Activated gamma-delta T cell treated with Interleukin-2 at 50 U/mL for 16 hours (primary cell): ENCODE results near the gene CNTFR.

ENCODE experiments used
- DNase-seq: peaks from one replicate; pipeline ENCODE4 v3.0.0-alpha.2; 2020

Gene CNTFR

DNA sequence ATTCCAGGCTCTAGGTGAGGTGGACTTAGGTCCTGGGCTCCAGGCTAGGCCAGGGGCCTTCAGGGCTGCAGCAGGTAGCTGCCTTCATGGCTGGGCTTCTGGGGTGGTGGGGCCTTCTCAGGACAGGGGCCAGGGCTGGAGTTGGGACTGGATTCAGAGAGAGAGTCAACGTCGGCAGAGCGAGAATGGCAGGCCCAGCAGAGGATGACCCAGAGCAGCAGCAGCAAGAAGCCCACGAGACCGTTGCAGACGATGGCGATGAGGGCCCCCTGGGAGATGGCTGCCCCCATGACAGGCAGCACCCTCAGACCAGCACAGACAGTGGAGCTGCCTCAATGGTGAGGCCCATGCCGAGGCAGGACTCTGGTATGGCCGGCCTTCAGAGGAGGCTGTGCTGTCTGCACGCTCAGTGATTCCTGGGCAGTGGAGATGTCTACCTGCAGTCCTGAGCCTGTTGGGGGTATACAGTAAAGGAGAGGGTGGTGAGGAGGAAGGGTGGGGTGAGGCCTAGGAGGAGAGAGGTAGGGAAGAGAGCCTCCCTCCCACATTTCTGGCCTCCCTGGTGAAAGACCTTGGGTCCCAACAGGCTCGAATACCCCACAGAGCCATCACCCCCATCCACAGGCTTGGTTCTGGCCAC, 68.0 kb downstream of the CNTFR start:
- no peak for DNase-seq

DNA sequence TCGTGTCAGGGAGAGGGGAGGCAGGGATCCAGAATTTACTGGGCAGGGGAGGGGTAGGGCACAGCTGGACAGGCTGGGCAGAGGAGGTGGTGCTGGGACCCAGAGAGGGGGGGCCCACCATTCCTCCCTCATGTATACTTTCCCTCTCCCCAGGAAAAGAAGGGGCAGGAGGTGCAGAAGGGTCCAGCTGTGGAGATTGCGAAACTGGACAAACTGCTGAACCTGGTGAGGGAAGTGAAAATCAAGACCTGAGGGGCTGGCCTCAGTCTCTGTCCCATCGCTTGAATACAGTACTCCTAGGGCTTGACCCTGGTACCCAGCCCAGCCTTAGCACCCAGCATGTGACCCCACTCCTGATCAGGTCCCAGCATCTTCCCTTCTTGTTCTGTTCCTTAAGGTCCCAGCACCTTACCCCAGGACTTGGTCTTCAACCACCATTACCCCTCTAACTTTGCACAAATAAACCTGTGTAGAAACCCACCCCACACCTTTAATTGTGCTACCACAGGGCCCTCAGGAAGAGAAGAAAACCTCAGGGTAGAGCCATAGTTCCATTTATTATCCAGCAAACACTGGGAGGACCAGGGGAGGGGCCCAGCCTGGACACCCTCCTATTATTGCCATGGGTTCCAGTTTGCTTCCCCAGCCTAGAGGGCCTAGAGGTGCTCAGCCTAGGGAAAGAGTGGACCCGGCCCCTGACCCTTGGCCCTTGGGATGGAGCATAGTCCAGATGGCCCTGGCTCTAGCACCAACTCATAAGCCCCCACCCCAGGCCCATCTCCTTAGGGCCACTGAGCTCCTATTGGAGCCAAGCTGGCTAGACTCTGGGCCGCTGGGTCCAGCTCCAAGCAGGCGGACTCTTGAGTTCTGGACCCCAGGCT, 68.8 kb downstream of the CNTFR start:
- DNase-seq: no peak

DNA sequence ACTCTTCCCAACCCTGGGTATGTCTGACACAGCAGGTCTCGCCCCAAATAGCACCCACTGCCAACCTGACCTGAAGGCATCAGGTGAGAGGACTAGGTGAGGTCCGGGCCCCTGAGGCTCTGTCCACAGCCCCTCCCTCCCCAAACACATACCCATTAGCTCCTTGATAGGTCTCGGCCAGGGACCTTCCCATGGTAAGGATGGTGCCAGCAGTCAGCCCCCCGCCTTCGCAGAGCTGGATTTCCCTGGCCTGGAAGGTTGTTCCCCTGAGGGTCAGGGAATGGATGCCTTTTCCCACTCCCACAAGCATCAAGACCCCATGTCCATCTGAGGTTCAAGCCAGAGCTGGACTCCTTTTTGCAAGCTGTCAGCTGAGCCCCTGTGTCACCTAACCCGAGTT, 69.4 kb downstream of the CNTFR start:
- DNase-seq: no peak

DNA sequence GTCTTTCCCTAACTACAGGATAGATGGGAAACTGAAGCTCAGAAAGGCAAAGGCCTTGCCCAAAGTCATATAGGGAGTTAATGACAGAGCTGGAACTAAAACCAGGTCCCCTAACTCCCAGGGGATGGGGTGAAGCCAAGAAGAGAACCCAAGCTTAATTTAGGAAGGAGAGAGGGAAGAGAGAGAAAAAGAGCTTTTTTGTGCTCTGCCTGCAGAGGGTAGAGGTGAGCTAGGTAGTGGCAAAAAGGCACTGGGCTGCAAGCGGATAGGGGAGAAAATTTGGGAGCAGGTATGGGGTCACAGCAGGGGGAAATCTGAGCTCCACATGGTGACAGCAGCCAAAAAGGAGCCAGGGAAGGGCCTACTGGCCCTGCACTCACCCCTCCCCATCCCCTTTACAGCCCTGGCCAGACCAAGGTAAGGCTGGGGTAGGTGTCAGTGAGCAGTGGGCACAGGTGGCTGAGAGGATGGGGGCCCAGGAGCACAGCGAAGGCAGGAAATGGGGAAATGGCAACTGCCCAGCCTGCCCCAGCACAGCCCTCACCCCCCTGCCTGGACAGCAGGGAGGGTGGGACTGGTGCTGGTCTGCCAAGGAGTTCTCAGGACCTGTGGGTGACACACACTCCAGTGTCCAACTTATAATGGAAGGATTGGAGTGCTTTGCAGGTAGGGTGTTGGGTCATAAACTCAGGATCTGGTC, 70.1 kb downstream of the CNTFR start:
- DNase-seq: no peak

DNA sequence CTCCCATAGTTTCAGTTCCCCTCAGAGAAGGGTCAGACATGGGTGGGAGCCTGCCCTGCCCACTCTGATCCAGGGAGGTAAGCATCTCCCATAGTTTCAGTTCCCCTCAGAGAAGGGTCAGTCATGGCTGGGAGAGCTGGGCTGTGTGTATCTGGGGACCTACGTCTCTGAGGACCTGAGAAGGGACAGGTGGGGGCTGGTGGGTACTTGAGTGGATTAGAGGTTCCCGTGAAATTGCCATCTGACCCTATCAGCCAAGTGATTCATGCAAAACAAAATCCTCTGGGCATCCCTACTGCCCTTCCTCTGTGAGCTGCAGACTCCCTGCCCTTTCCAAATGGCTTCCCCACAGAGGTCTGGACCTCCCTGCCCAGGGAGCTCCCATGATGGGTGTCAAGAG, 70.6 kb downstream of the CNTFR start:
- DNase-seq: no peak

DNA sequence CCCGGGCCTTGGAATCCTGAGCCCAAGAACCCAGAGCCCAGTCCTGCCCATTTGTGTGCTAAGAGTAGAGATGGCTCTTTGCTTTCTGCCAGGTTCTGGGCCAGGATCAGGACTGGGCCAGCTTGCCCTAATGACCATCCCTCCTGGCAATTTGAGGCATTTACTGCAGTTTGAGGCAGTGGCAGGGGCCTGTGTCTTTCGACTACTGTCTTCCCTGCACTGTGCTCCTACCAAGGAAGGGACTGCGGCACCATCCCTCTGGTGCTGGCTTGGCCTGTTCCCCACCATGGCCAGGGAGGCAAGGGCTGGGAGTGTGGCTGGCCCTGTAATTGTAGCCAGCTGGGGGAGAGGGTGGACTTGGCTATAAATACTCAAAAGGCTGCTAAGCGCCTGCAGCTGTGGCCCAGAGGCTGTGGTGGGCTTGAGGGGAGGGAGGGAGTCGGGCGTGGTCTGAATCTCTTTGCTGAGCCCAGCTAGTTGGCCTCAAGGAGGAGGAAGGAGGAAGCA, 71.4 kb downstream of the CNTFR start:
- no peak for DNase-seq

DNA sequence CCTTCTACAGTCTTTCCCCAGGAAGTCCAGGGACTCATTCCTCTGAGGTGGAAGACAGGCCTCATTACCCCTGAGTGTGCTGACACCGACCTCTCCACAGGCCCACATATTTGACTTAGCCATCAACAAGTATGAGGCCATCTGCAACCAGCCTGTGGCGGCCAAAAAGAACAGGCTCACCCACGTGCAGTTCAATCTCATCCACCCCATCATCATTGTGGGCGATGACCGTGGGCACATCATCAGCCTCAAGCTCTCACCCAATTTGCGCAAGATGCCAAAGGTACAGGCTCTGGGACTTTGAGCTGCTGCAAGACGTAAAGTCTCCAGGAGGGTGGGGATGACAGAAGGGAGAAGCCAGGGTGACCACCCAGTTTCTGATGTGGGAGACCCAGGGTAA, 72.3 kb downstream of the CNTFR start:
- DNase-seq: no peak

DNA sequence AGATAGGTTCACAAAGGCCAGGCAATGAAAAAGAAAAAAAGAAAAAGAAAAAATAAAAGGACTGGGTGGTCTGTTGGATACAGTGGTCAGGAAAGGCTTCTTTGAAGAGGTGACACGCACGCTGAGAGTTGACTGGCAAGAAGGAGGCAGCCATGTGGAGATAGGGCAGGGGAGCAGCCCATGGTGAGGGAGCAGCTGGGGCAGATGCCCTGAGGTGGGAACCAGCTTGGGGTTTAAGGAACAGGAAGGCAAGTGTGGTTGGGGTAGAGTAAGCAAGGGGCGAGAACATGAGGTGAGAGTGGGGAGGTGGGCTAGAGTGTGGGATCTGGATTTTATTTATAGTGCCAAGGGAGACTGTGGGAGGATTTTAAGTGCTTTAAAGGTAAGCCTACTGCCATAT, 73.6 kb downstream of the CNTFR start:
- no peak for DNase-seq

DNA sequence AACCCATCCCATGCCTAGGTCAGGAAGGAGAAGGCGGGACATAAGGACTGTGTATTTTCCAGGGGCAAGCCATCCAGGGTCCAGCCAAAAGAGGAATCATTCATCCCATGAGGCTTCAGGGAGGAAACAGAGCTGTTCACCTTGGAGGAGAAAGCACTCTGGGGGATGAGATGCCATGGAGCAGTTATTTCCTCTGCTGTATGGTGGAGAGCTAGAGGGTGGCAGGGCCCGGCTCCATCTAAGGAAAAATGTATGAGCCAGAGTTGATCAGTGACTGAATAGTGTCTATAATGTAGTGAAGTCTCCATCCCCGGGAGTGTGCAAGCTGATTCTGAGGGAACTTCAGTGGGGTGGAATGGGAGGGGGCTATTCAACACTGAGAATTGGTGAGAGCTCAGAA, 74.7 kb downstream of the CNTFR start:
- DNase-seq: no peak

DNA sequence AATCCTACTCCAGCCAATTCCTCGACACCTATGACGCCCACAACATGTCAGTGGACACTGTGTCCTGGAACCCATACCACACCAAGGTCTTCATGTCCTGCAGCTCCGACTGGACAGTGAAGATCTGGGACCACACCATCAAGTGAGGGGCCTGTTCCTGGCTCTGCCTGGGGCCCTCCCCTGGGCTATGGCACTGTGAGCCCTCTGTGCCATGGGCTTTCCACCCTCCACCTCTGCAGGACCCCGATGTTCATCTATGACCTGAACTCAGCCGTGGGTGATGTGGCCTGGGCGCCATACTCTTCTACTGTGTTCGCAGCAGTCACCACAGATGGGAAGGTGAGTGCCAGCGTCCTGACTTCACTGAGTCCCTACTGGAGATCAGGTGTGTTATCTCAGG, 75.1 kb downstream of the CNTFR start:
- no peak for DNase-seq

DNA sequence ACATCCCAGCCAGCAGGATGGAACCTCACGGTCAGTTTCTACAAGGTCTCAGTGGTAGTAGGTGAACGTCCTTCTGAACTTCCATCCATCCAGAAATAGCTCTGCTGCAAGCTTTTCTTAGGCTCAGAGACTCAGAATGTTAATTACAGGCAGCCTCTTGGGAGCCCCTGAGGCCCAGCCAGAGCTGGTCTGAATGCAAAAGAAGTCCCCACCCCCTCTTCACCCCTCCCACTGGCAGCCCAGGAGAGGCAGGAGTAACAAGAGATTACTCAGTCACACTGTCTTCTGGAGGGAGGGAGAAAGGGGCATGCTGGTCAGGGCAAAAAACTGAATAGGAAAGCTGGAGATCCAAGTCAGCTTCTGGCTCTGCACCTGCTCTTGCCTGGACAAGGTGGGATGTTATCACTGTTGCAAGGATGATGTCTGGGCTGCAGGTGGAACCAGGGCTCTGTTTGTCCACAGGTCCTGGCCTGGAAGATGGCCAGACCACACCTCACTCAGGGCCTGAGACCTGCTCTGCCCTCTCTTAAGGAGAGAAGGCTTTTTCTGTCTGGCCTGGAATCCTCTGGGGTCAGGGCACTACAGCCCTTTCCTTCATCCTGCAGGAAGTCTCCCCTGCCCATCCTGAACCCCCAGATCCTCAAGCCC, 75.8 kb downstream of the CNTFR start:
- no peak for DNase-seq

DNA sequence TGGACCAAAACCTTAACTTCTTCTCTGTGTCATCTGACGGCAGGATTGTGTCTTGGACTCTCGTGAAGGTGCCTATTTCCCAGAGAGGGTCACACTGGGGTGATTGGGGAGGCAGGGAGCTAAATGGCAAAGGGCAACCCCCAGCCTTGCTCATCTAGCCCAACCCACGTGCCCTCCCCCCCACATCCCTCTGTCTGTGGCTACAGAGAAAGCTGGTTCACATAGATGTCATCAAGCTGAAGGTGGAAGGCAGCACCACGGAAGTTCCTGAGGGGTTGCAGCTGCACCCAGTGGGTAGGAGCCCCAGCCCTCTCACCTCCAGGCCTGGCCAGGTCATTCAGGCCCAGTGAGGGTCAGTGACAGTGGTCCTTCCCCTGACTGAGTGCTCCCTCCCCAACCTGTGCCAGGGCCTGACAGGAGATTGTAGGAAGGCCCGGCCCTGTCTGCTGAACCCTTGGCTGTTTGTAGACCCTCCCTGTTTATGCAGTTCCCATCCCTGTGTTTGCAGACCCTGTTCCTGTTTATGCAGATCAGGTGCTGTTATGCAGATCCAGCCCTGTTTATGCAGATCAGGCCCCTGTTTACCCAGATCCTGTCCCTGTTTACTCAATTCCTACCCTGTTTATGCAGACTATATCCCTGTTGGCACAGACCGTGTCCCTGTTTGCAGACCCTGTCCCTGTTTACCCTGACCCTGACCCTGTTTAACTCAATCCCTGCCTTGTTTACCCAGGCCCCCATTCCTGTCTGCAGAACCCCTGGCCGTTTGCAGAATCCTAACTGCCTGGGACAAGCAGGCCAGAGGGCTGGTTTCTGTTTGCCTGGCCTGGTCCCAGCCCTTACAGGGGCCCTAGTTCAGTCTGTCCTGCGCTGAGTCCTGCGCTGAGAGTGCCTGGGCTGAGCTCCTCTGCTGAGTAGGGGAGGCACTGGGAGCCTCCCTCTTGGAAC, 77.1 kb downstream of the CNTFR start:
- no peak for DNase-seq

DNA sequence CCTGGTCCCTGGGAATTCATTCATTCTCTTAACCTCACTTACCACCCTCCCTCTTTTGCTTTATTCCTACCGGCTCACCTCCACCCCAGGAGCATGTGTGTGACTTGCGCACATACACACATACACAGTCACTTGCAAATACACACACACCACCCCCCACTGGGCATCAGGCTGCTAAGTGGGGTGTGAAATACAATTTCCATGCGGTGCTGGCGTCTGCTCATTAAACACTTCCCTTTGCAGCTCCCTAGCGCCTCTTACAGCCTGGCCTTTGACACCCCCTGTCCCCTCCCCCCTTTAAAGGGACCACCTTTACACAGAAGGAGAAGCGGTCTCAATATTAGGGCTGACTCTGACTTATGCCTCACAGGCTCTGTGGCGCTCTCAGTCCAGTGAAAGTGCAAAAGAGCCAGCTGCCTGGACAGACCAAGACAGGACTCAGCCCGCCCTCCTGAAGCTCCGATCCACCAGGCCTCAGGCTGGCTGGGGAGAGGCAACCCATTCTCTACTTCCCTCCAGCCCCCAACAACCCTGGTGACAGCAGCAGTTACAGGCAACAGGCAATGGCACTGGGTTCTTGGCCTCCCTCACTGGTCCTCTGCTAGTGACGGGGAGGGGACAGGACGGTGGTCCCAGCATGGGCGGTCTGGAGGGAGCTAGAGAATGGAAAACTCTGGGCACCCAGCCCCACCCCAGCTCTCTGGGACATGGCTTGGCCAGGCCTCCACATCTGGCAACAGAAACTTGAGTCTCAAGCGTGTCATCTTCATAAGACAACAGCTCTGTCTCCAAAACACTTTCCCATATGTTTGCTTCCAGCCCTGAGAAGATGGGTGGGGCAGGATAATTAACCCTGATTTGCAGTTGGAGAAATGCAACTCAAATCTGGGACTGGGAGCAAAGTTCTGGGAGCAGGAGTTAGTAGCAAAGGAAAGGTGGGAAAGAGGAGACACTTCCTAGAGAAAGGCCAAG, 78.7 kb downstream of the CNTFR start:
- no peak for DNase-seq

DNA sequence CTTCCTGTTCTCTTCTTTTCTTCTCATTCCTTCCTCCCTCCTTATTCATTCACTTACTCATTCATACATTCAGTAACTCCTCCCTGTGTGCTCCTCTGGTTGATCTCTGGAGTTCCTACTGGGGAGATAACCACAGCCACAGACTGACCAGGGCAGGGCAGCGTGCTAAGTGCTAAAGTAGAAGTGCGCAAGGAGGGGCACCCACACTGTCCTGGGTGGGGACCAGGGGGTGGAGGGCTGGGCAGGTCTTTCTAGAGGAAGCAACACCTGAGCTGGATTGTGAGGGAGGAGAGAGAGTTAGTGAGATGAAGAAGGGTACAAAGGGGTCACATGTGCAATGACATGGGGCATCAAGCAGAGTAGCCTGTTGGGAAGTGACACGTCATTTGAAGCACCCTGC, 80.6 kb downstream of the CNTFR start:
- DNase-seq: no peak

DNA sequence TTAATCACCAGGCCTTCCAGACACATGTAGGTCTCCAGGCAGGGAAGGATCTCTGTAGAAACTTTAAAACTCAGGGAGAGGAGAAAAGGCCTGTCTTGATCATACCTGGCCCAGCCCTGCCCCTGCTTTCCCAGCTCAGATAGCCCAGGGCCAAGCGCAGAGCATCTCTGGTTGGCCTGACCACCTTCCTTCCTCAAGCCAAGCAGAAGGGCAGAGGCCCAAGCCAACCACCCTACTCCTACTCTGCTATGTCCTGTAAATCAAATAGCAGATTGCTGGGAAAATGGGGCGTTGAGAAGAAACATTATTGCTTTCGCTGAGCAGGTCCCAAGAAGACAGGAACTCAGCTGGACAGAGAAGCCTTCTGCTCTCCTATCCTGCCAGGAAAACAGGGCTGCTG, 81.1 kb downstream of the CNTFR start:
- no peak for DNase-seq

DNA sequence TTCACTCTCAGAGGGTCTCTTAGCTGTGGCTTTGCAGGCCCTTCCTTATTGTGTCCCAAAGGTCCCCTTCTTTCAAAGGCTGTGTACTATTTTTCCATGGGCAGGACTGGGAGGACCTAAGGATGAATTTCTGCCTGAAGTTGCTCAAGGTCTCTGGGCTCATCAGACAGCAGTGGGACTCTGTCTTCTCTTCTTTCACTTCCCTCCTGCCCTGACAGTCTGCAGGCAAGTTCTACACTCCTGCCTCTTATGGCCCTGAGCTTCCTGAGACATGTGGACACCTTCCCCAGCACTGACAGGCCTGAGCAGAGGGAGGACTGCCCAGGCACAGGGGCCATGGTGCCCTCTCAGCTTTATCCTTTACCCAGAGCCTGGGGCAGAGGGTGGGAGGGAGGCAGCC, 81.6 kb downstream of the CNTFR start:
- no peak for DNase-seq

DNA sequence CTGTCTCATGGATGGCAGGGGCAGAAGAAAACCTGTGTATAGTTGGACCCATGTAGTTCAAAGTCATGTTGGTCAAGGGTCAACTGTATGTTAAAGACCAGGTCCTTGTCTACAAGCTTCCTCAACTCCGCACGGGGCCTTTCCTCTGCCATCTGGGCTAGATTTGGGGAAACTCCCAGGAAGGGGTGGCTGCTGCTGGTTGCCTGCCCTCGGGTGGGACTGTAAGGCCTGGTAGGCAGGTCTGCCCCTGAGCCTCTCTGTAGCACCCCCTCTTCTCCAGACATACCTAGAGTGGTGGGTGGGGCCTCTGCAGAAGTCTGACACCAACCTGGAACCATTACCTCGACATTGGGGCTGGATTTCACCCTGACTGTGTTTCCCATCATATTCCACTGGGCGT, 82.0 kb downstream of the CNTFR start:
- DNase-seq: no peak

DNA sequence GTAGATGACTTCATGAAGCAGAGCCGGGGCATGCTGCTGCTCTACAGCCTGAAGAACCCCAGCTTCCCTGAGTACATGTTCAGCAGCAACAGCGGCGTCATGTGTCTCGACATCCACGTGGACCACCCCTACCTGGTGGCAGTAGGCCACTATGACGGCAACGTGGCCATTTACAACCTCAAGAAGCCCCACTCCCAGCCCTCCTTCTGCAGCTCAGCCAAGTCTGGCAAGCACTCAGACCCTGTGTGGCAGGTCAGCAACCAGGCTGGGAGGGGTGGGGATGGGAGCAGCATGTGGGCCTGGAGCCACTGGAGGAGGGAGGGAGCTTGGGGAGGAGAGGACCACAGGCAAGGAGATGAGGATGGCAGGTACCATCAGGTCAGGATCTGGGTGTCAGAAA, 82.9 kb downstream of the CNTFR start:
- no peak for DNase-seq

DNA sequence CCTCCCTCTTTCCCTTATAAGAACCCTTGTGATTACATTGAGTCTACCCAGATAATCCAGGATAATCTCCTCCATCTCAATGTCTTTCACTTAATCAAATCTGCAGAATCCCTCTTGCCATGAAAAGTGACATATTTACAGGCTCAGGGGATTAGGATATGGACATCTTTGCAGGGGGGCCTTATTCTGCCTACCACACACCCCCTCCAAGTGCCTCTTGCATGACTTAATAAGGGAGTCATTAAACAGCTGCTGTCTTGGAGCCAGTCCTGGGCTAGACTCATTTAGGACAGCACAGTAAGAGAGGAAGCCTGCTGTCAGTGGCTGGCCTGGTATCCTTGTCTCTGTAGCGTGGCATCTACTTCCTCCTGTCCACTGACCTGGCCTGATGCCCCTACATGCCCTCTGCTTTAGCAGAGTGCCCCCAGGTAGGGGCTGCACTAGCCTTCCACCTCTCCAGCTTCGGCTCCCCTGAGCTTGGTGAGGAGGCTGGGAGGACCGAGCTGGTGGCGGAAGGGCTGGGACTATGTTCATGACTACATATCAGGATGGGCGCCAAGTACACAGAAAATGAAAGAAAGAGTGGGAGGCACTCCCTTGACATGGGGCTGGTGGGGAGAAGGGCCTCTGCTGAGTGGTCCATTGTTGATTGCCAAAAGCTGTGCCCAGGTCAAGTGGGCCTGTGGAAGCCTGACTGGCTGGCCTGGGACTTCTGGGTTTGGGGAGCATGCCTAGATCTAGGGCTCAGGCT, 84.0 kb downstream of the CNTFR start:
- no peak for DNase-seq

DNA sequence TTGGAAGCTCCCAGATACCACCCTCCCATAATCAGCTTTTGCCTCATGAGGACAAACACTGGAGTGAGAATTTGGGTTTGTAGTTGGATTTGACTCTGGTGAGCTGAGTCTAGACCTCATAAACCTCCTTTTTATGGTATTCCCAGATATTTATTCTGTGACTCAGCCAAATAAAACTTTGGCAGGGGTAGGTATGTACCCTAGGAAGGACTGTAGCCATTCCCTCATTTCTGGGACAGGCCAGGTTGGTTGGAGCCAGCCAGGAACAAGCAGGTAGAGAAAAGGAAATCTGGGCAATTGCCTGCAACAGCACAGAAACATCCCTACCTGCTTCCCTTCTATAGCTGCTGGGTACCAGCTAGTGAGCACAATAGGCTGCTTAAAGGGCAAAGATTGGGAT, 86.1 kb downstream of the CNTFR start:
- no peak for DNase-seq
